HL-60 (cell line): ENCODE measurements around the gene PRRG3.

Experiments
- DNase-seq, 2 experiments: peaks; one replicate each; pipeline ENCODE4 v3.0.0-alpha.2; 2010 to 2020; ENCODE audit warnings: low read depth in 1 of 2, low spot score in 1 of 2
- H3K27ac ChIP-seq: fragments of 250-450 bp; sonication (Bioruptor Pico); replicated peaks from 2 replicates; pipeline ENCODE4 v1.5.1; 2020; ENCODE audit warnings: mild to moderate bottlenecking, moderate library complexity
- H3K27me3 ChIP-seq: fragments of 250-450 bp; sonication (Bioruptor Pico); 2 replicates; pipeline ENCODE4 v1.5.1; 2021; ENCODE audit warnings: mild to moderate bottlenecking, moderate library complexity; ENCODE audit not compliant: insufficient read depth, poor library complexity, severe bottlenecking
- H3K4me3 ChIP-seq: replicated peaks from 2 replicates; pipeline ENCODE4 v1.5.1; 2011; ENCODE audit warnings: mild to moderate bottlenecking, control low read depth, low read length; ENCODE audit not compliant: insufficient read depth
- GABPA ChIP-seq: IDR thresholded peaks from 2 replicates; pipeline ENCODE4 v1.6.1; 2012; ENCODE audit warnings: low read depth
- POLR2AphosphoS5 ChIP-seq: IDR thresholded peaks from 2 replicates; pipeline ENCODE4 v1.6.1; 2012; ENCODE audit warnings: low read depth
- SPI1 ChIP-seq: IDR thresholded peaks from 2 replicates; pipeline ENCODE4 v1.6.1; 2012; ENCODE audit warnings: low read depth, mild to moderate bottlenecking, borderline replicate concordance
- TF ChIP-seq, protein P1 (sequence below): IDR thresholded peaks from 2 replicates; pipeline ENCODE4 v1.6.1; 2012; ENCODE audit warnings: low read depth; ENCODE audit not compliant: insufficient replicate concordance
- TF ChIP-seq, protein P2 (sequence below): IDR thresholded peaks from one replicate; pipeline ENCODE4 v1.5.1; 2011; ENCODE audit warnings: low read length, control low read depth, inconsistent platforms; ENCODE audit not compliant: insufficient read depth

Gene PRRG3

DNA sequence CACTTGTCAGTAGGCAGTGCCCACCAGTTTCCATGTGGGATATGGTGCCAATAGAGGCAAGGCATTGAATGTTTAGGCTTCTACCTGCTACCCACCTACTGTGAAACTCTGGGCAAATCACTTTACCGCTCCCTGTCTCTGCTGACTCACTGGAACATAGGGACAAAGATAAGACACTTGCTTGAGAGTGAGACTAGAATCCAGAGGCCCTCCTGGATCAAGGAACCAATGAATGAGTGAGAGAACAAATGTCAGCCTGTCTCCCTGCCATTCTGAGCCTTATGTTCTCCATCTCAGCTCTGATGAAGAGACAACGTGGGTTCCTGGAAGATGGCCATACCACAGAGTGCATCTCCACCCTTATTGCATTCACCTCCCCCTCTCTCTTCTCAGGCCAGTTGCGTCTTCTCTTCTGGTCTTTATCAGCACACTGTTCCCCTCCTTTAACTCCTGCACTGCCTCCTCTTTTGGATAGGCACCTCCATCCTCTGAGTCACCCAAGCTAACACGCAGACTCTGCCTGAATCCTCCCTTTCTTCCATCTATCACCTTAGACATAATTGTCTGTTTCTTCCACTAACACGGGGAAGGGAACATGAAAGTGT, 15.4 kb upstream of the PRRG3 start:
- H3K27me3 ChIP-seq = no peaks in the 10 kb centered on the region
- DNase-seq = no peak
- no peak for TF ChIP-seq GABPA
- TF ChIP-seq POLR2AphosphoS5 = no peak
- TF ChIP-seq, protein P1, sequence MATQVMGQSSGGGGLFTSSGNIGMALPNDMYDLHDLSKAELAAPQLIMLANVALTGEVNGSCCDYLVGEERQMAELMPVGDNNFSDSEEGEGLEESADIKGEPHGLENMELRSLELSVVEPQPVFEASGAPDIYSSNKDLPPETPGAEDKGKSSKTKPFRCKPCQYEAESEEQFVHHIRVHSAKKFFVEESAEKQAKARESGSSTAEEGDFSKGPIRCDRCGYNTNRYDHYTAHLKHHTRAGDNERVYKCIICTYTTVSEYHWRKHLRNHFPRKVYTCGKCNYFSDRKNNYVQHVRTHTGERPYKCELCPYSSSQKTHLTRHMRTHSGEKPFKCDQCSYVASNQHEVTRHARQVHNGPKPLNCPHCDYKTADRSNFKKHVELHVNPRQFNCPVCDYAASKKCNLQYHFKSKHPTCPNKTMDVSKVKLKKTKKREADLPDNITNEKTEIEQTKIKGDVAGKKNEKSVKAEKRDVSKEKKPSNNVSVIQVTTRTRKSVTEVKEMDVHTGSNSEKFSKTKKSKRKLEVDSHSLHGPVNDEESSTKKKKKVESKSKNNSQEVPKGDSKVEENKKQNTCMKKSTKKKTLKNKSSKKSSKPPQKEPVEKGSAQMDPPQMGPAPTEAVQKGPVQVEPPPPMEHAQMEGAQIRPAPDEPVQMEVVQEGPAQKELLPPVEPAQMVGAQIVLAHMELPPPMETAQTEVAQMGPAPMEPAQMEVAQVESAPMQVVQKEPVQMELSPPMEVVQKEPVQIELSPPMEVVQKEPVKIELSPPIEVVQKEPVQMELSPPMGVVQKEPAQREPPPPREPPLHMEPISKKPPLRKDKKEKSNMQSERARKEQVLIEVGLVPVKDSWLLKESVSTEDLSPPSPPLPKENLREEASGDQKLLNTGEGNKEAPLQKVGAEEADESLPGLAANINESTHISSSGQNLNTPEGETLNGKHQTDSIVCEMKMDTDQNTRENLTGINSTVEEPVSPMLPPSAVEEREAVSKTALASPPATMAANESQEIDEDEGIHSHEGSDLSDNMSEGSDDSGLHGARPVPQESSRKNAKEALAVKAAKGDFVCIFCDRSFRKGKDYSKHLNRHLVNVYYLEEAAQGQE = no peak
- TF ChIP-seq, protein P2, sequence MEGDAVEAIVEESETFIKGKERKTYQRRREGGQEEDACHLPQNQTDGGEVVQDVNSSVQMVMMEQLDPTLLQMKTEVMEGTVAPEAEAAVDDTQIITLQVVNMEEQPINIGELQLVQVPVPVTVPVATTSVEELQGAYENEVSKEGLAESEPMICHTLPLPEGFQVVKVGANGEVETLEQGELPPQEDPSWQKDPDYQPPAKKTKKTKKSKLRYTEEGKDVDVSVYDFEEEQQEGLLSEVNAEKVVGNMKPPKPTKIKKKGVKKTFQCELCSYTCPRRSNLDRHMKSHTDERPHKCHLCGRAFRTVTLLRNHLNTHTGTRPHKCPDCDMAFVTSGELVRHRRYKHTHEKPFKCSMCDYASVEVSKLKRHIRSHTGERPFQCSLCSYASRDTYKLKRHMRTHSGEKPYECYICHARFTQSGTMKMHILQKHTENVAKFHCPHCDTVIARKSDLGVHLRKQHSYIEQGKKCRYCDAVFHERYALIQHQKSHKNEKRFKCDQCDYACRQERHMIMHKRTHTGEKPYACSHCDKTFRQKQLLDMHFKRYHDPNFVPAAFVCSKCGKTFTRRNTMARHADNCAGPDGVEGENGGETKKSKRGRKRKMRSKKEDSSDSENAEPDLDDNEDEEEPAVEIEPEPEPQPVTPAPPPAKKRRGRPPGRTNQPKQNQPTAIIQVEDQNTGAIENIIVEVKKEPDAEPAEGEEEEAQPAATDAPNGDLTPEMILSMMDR = no peak
- no peak for TF ChIP-seq SPI1
- H3K4me3 ChIP-seq = no peak overlapping the region
- no peak overlapping the region for H3K27ac ChIP-seq

DNA sequence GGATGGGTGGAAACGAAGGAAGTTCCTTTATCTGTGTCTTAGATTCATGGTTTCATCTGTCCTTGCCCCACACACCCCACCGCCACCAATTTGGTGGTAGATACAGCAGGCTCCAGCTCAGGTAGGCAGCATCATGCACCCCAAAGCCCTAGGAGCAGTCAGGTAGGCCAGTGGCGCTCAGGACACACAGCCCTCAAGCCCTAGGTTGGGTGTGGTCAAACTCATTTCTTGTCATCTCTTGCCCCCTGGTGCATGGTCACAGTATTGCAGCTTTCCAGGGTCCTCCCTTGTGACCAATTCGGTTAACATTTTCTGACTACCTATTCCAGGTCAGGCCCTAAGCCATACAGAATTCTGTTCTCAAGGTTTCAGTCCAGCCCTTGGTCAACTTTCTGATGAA, 14.5 kb upstream of the PRRG3 start:
- H3K27ac ChIP-seq = no peak overlapping the region
- no peak for TF ChIP-seq SPI1
- TF ChIP-seq, protein P2 = peak; percentile 49
- no peaks in the 10 kb centered on the region for H3K27me3 ChIP-seq
- H3K4me3 ChIP-seq = no peak overlapping the region
- peak; percentile 17 to 56 for DNase-seq

DNA sequence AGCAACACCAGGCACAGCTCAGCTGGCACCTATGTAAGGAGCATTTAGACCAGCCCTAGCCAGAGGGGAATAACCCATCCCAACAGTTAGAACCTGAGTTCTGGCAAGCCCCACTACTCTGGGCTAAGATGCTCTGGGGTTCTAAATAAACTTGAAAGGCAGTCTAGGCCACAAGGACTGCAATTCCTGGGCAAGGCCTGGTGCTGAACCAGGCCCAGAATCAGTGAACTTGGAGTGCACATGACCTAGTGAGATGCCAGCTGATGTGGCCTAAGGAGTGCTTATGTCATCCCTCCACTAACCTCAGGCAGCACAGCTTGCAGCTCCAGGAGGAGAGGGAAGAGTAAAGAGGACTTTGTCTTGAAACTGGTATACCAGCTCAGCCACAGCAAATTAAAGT, 7.6 kb upstream of the PRRG3 start:
- Histone ChIP-seq H3K4me3 (no peak overlapping the region), H3K27me3 (no peaks in the 10 kb centered on the region), H3K27ac (no peak overlapping the region)
- DNase-seq = no peak
- no peak for TF ChIP-seq POLR2AphosphoS5
- no peak for TF ChIP-seq SPI1
- TF ChIP-seq GABPA = no peak
- TF ChIP-seq, protein P1 = no peak
- TF ChIP-seq, protein P2 = no peak

DNA sequence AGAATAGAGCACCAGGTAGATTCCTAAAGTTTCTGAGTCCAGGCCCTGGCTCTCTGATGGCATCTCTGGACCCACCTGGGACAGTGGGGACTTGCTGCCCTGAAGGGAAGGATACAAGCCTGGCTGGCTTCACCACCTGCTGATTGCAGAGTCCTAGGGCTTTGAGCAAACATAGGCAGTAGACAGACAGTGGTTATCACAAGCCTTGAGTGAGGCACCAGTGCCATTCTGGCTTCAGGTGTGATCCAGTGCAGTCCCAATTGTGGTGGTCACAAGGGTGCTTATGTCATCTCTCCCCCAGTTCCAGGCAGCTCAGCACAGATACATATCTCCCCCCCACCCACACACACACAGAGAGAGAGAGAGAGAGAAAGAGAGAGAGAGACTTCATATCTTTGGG, 6.6 kb upstream of the PRRG3 start:
- Histone ChIP-seq H3K27ac (no peak overlapping the region), H3K27me3 (no peaks in the 10 kb centered on the region), H3K4me3 (no peak overlapping the region)
- TF ChIP-seq, protein P2 = no peak
- TF ChIP-seq POLR2AphosphoS5 = no peak
- TF ChIP-seq, protein P1 = no peak
- TF ChIP-seq SPI1 = no peak
- TF ChIP-seq GABPA = no peak
- no peak for DNase-seq
